ENCODE data around the gene DMGDH.
A peak's percentile ranks its signal among the peaks of the same experiment; 100 is the strongest.

DMGDH gene

DNA sequence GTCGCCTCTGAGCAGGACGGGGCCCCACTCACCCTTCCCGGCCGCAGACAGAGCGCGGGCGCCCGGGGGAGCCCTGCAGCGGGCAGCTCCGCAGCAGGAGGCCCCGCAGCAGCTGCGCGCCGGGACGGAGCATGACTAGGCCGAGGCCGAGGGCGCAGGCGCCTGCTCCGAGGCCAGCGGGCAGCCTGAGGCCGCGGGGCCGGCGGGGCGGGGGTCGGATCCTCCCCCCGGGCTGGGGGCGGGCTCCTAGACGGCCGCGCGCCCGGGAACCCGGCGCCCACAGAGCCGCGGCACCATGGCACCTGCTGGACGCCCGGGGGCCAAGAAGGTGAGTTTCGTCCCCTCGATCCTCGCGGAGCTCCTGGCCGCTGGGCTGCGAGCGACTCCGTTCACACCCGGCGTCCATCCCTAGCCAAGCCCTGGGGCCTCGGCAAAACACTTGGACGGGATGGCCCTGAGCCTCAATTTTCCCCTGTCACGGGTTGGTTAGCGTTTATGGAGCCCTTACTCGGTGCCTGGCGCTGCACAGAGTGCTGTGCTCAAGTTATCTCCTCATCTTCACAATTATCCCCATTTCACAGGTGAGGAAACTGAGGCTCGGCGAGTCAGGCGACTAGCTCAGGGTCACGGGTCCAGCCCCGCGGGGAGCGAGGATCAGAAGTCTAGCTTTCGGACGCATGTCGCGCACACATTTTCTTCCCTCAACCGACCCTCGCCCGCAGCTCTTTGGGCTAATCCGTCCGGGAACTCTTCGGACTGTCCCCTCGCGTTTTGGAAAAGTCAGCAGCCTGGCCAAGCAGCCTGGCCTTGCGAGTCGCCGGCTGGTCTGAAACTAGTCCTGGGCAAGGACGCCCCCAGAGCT is at the start of gene DMGDH, which contains the start of gene BHMT2:
Gene DMGDH (minus strand): TSS at position 187 of the 862 bp plus-strand sequence. CDS start 54 bp downstream, at position 133.
Gene BHMT2 (plus strand): TSS at position 280 of the 862 bp plus-strand sequence. CDS start 16 bp downstream, at position 296.
- H3K4me1 ChIP-seq (ENCODE audit: control insufficient read depth, insufficient read depth, low read length) = peaks cover 11% of the 10 kb centered on the region
- no peaks in the 10 kb centered on the region for H3K36me3 ChIP-seq (ENCODE audit: control insufficient read depth, insufficient read depth, low read length, severe bottlenecking)
- peak; percentile 55 for DNase-seq (ENCODE audit: low read depth)
- H3K9ac ChIP-seq (ENCODE audit: low read length) = peak within 1 kb of the TSS; percentile 84
- no peaks in the 10 kb centered on the region for H3K27me3 ChIP-seq (replicated peaks; ENCODE audit: control insufficient read depth, insufficient read depth, low read length)
- H3K4me3 ChIP-seq (ENCODE audit: low read length) = peak within 1 kb of the TSS; percentile 84
- H3K9me3 ChIP-seq (ENCODE audit: control insufficient read depth, low read length) = peaks cover 14% of the 10 kb centered on the region

DNA sequence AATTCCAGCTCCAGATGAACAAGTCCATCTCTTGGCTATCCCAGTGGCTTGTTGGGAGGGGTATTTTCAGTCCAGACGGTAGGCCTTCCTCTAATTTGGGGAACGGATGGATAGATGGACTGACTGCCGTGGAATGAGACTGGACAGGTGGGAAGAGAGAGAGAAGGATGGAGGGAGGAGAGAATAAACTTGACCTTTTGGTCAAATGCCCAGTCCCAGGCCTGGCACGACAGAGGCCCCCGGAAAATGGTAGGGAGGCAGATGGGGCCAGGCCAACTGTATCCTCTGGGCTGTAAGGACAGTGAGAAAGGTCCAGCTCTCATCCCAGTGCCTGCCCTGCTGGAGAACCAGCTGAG is 43.2 kb upstream of the DMGDH start:
- peaks cover 28% of the 10 kb centered on the region for H3K27me3 ChIP-seq (replicated peaks; ENCODE audit: control insufficient read depth, insufficient read depth, low read length)
- no peaks in the 10 kb centered on the region for H3K36me3 ChIP-seq (ENCODE audit: control insufficient read depth, insufficient read depth, low read length, severe bottlenecking)
- H3K9me3 ChIP-seq (ENCODE audit: control insufficient read depth, low read length) = no peaks in the 10 kb centered on the region
- H3K4me1 ChIP-seq (ENCODE audit: control insufficient read depth, insufficient read depth, low read length) = no peaks in the 10 kb centered on the region
- no peak for DNase-seq (ENCODE audit: low read depth)
- H3K9ac ChIP-seq (ENCODE audit: low read length) = no peak overlapping the region
- H3K4me3 ChIP-seq (ENCODE audit: low read length) = no peak overlapping the region

DNA sequence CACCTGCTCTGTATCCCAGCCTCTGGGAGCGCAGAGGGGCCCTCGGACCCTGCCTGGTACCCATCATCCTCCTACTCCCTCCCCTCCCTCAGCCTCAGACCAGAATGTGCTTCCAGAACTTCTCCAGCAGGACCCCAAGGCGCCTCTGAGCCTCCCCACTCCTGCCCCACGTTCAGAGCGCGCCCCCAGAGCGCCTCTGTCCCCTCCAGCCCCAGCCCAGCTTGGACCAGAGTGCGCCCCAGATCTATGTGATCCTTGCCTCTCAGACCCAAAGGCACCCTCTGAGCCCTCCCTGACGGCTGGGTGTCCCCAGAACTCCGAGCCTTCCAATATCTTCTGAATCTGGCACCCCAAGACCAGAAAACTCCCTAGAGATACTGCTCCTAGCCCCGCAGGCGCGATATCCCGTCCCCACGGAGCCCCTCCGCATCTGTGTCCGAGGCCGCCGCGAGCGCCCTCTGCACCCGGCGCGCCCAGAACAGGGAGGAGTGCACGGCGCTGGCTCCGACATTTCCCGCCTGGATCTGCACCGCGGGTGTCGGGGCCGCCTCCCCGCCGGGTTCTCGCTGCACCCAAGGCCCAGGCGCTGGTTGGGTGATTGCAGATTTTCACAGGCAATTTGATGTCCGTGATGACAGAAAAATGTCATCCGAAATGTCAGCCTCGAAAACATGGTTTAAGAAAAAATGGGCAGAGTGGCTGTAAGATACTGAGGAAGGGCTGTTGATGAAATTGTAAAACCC is 42.7 kb upstream of the DMGDH start:
- DNase-seq (ENCODE audit: low read depth) = no peak
- no peaks in the 10 kb centered on the region for H3K4me1 ChIP-seq (ENCODE audit: control insufficient read depth, insufficient read depth, low read length)
- H3K4me3 ChIP-seq (ENCODE audit: low read length) = no peak overlapping the region

DNA sequence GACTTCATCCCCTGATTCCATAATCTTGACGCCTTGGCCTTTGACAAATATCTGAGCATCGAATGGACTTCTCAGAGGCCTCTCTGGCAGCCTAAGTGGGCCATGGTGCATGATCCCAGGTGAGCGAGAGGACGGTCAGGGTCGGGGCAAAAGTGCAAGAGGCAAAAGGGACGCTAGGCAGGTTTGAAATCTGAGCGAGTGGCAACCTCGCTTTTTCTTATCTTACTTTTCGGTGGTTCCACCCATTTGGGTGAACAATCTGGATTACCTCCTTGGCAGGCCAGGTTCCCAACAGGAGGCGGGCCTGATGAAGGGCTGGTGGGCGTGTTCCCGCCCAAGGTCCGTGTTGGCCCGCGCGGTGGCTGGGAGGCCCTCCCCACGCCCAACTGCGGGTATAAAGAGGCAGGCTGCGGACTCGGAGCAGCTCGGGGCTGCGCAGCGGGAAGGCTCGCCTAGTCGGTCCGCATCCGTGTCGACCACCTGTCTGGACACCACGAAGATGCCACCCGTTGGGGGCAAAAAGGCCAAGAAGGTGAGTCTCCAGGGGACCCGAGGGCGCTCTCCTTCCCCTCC is 42.0 kb upstream of the DMGDH start, which contains the start of gene BHMT:
Gene BHMT (plus strand): TSS at position 423 of the 573 bp plus-strand sequence. CDS start 77 bp downstream, at position 500.
- H3K27me3 ChIP-seq (replicated peaks; ENCODE audit: control insufficient read depth, insufficient read depth, low read length) = peaks cover 28% of the 10 kb centered on the region
- H3K36me3 ChIP-seq (ENCODE audit: control insufficient read depth, insufficient read depth, low read length, severe bottlenecking) = no peaks in the 10 kb centered on the region
- no peaks in the 10 kb centered on the region for H3K4me1 ChIP-seq (ENCODE audit: control insufficient read depth, insufficient read depth, low read length)
- H3K9me3 ChIP-seq (ENCODE audit: control insufficient read depth, low read length) = no peaks in the 10 kb centered on the region
- DNase-seq (ENCODE audit: low read depth) = no peak
- no peak within 1 kb of the TSS for H3K4me3 ChIP-seq (ENCODE audit: low read length)
- H3K9ac ChIP-seq (ENCODE audit: low read length) = no peak within 1 kb of the TSS

More for the DNA sequence above, 42.7 kb upstream of the DMGDH start:
- Histone ChIP-seq H3K9ac (ENCODE audit: low read length) (no peak overlapping the region), H3K27me3 (replicated peaks; ENCODE audit: control insufficient read depth, insufficient read depth, low read length) (peaks cover 28% of the 10 kb centered on the region), H3K36me3 (ENCODE audit: control insufficient read depth, insufficient read depth, low read length, severe bottlenecking) (no peaks in the 10 kb centered on the region), H3K9me3 (ENCODE audit: control insufficient read depth, low read length) (no peaks in the 10 kb centered on the region)

DNA sequence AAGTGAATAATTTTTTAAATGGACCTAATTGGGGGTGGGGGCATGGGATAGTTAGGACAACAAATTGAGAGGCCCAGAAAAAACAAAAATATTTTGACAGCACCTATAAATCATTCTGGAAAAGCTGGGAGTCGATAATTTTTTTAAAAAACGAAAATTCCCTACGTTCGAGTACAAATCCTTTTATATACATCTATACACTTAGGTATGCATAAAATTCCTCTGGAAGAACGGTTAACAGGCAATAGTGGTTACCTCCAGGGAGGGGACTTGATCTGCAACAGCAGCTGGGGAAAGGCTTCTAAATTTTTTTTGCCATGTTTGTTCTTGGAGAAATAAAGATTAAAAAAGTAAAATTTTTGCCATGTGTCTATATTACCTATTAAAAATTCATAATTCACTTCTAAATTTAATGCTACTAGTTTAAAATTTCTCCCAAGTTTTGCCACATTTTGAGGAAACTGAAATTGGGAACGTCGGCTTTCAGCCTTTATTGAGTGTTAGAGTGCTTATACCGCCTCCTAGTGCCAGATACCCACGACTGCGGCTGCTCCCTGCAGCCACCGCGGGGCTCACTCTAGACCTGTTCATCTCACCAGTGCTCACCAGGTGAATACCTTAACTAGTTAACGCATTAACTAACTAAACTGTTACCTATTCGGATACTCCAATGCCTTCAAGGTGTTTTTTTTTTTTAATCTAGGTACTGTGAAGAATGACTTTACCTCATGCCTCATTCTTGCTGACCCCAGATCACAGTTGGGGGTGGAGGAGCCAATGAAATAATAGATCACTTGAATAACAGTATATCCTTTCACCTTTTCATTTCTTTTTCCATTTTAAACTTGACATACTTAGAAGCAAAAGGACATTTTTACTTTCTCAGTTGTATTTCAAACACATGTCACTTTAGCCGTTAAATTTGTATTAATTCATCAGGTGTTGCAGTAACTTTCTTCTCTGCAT is 40.3 kb upstream of the DMGDH start:
- no peaks in the 10 kb centered on the region for H3K4me1 ChIP-seq (ENCODE audit: control insufficient read depth, insufficient read depth, low read length)
- no peak for DNase-seq (ENCODE audit: low read depth)
- H3K9ac ChIP-seq (ENCODE audit: low read length) = no peak overlapping the region
- peaks cover 28% of the 10 kb centered on the region for H3K27me3 ChIP-seq (replicated peaks; ENCODE audit: control insufficient read depth, insufficient read depth, low read length)
- no peaks in the 10 kb centered on the region for H3K9me3 ChIP-seq (ENCODE audit: control insufficient read depth, low read length)
- H3K4me3 ChIP-seq (ENCODE audit: low read length) = no peak overlapping the region
- H3K36me3 ChIP-seq (ENCODE audit: control insufficient read depth, insufficient read depth, low read length, severe bottlenecking) = no peaks in the 10 kb centered on the region

DNA sequence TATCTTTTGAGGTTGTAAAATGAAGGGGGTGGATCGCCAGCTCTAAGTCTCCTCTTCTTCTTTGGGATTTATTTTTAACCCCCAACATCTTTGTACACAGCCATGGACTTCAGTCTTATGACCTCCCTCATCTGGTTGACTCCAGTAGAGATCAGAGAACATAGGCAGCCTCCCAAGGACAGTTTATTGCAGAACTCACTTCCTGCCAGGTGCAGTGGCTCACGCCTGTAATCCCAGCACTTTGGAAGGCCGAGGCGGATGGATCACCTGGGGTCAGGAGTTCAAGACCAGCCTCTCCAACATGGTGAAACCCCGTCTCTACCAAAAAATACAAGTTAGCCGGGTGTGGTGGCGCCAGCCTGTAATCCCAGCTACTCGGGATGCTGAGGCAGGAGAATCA is 39.3 kb upstream of the DMGDH start:
- H3K4me1 ChIP-seq (ENCODE audit: control insufficient read depth, insufficient read depth, low read length) = no peaks in the 10 kb centered on the region
- H3K36me3 ChIP-seq (ENCODE audit: control insufficient read depth, insufficient read depth, low read length, severe bottlenecking) = no peaks in the 10 kb centered on the region
- no peaks in the 10 kb centered on the region for H3K9me3 ChIP-seq (ENCODE audit: control insufficient read depth, low read length)
- H3K27me3 ChIP-seq (replicated peaks; ENCODE audit: control insufficient read depth, insufficient read depth, low read length) = peaks cover 28% of the 10 kb centered on the region
- H3K9ac ChIP-seq (ENCODE audit: low read length) = no peak overlapping the region
- no peak overlapping the region for H3K4me3 ChIP-seq (ENCODE audit: low read length)
- DNase-seq (ENCODE audit: low read depth) = no peak

DNA sequence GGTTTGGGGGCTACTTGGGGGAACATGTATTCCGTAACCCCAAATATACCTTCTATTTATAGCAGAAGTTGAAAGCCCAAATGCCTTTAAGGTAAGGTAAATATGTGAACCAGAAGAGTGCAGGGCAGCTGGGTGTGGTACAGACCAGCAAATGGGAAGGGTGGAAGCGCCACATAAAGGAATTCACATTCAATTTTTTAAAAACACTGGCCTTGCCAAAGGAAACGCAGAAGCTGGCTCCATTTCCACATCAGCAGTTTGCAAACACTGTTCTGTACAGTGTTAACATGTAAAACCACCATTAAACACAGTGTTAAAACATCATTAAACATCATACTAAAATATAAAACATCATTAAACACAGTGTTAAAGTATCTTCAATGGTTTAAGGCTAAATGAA is 38.6 kb upstream of the DMGDH start:
- Histone ChIP-seq H3K9me3 (ENCODE audit: control insufficient read depth, low read length) (no peaks in the 10 kb centered on the region), H3K36me3 (ENCODE audit: control insufficient read depth, insufficient read depth, low read length, severe bottlenecking) (no peaks in the 10 kb centered on the region), H3K9ac (ENCODE audit: low read length) (no peak overlapping the region), H3K4me1 (ENCODE audit: control insufficient read depth, insufficient read depth, low read length) (no peaks in the 10 kb centered on the region), H3K4me3 (ENCODE audit: low read length) (no peak overlapping the region), H3K27me3 (replicated peaks; ENCODE audit: control insufficient read depth, insufficient read depth, low read length) (peaks cover 28% of the 10 kb centered on the region)
- DNase-seq (ENCODE audit: low read depth) = no peak

DNA sequence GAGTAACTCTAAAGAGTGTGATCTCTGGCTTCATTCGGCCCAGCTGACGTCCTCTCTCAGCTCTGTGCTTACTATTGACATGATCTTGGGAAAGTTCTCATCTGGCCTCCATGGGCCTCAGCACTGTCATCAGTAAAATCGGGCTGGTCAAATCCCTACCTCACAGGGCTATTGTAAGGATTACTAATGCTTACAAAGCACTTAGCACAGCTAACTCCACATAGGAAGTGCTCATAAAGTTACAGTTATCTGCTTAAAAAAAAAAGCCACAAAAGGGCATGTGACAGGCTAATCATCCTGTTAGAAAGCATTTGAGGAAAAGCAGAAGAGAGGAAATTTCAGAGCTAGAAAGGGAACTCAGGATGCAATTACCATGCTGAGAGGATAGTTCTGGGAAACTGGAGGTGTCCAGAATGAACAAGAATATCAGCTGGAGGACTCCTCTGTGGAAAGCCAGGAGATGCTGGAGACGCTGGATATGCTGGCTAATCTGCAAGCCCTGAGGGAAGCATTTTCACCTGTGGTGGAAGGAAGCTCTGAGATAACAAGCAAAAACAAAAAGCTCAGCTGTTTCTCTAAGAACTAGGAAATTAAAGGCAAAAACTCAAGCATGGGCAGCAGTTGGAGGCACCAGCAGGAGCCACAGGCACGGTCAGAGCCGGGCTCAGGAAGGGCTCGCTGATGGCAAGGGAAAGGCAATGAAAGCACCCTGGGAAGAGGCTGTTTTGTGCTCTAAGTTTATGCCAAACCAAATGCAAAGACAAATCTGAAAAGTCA is 37.7 kb upstream of the DMGDH start:
- Histone ChIP-seq H3K4me3 (ENCODE audit: low read length) (no peak overlapping the region), H3K9ac (ENCODE audit: low read length) (no peak overlapping the region), H3K27me3 (replicated peaks; ENCODE audit: control insufficient read depth, insufficient read depth, low read length) (peaks cover 19% of the 10 kb centered on the region), H3K9me3 (ENCODE audit: control insufficient read depth, low read length) (no peaks in the 10 kb centered on the region), H3K36me3 (ENCODE audit: control insufficient read depth, insufficient read depth, low read length, severe bottlenecking) (no peaks in the 10 kb centered on the region), H3K4me1 (ENCODE audit: control insufficient read depth, insufficient read depth, low read length) (no peaks in the 10 kb centered on the region)
- DNase-seq (ENCODE audit: low read depth) = no peak

DNA sequence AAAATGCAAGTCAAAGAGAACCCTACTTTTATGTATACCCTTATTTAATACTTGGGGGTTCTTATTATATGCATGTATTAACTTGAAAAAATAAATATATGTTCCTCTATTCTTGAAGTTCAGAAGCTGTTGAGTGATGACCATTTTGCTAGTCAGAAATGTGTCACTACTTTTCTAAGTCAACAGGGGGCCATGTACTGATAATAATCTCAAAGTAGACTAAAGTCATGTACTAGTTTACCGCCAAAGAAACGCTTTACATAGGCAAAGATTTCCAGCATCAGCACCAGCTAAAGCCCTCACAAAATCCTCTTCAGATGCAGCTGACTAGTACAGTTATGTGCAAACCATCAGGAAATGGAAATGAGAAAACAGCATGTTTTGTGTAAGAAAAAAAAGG is 36.4 kb upstream of the DMGDH start:
- no peaks in the 10 kb centered on the region for H3K36me3 ChIP-seq (ENCODE audit: control insufficient read depth, insufficient read depth, low read length, severe bottlenecking)
- H3K4me1 ChIP-seq (ENCODE audit: control insufficient read depth, insufficient read depth, low read length) = no peaks in the 10 kb centered on the region
- H3K9me3 ChIP-seq (ENCODE audit: control insufficient read depth, low read length) = peaks cover 3% of the 10 kb centered on the region
- H3K9ac ChIP-seq (ENCODE audit: low read length) = no peak overlapping the region
- H3K4me3 ChIP-seq (ENCODE audit: low read length) = no peak overlapping the region
- no peak for DNase-seq (ENCODE audit: low read depth)
- H3K27me3 ChIP-seq (replicated peaks; ENCODE audit: control insufficient read depth, insufficient read depth, low read length) = peaks cover 6% of the 10 kb centered on the region

DNA sequence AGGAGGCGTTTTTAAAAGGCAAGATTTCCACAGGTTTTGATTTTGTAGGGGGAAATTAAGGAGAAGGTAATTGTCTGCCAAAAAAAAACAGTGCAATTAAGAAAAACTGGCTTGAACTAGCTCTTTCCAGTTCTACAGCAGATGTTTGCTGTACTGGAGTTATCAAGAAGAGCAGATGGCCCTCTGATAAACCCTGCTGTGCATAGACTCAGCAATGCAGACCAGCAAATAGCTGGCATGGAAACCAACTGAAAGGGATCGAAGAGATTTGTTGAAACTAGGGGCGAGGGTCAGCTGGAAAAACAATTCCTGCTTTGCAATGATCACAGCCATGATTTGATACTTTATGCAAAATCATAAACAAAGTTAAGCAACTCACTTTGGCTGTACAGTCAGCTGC is 24.3 kb upstream of the DMGDH start:
- Histone ChIP-seq H3K9me3 (ENCODE audit: control insufficient read depth, low read length) (no peaks in the 10 kb centered on the region), H3K9ac (ENCODE audit: low read length) (no peak overlapping the region), H3K27me3 (replicated peaks; ENCODE audit: control insufficient read depth, insufficient read depth, low read length) (no peaks in the 10 kb centered on the region), H3K4me1 (ENCODE audit: control insufficient read depth, insufficient read depth, low read length) (no peaks in the 10 kb centered on the region), H3K4me3 (ENCODE audit: low read length) (no peak overlapping the region), H3K36me3 (ENCODE audit: control insufficient read depth, insufficient read depth, low read length, severe bottlenecking) (no peaks in the 10 kb centered on the region)
- no peak for DNase-seq (ENCODE audit: low read depth)

Data from adipocyte (in vitro differentiated cells).